ENCODE results near the gene HLF. TPM values are rescaled to one million over a fixed set of nuclear protein-coding genes. Genes with fewer than 3 reads are reported as not detected.

Gene HLF
- total RNA-seq, 5 donors from 2014 or later (not counting 1 experiment from before 2014, with no cell fraction given) = 0.55 to 5.2 (median 2.5) TPM

DNA sequence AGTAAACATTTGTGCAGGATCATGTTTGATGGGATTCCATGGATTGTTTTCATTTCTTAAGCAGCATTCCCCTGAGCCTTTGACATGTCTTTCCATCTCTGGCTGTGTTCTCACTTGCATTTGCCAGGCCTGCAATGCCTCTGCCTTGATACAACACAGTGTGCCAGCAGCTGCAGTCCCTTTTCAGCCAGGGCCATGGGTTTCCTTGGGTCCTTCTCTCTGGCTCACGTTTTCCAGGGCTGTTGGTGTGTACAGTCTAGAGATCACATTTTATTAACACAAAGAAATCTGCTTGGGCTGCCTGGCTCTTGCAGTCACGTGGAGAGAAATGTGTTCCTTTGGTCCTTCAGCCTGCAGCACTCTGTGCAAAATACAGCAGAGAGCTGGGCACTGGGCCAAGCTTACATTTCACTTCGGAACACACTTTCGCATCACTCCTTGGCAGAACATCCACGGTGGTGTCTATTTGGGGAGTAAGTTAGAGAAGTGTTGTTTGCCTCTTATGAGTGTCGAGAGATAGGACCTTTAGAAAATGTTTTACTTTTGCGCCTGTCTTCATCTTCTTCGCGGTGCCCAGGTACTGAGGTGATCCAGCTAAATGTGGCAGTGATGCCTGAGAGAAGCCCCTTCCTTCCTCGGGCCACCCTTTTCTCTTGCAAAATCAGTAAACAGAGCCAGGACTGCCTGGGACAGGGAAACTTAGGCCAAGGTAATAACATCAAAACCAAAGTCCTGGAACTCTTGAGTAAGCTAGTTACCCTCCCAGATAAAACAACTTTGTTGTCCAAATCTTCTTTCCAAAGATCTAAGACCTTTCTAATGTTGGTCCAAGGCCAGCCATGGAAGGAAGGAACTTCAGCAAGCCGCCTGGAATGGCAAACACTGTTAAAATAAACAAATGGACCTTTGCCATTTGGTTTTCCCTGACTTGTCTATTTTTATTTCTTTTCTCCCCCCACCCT lies 20.9 kb downstream of the HLF start:
- Histone ChIP-seq H3K9me3 (no peaks in the 10 kb centered on the region), H3K36me3 (ENCODE audit: control insufficient read depth in 2 of 2, extremely low read depth in 1 of 2, insufficient read depth in 1 of 2, low read length in 1 of 2) (no peaks in the 10 kb centered on the region), H3K4me1 (ENCODE audit: control insufficient read depth in 1 of 2, extremely low read depth in 1 of 2, insufficient read depth in 2 of 2, low read length in 2 of 2) (peaks cover 2 to 6% of the 10 kb centered on the region in 2 experiments), H3K27me3 (replicated peaks in 1 of 2; ENCODE audit: control insufficient read depth in 2 of 2, extremely low read depth in 1 of 2, insufficient read depth in 2 of 2, low read length in 1 of 2) (no peaks in the 10 kb centered on the region), H3K27ac (ENCODE audit: low read length) (no peak overlapping the region), H3K4me3 (ENCODE audit: control insufficient read depth in 1 of 2, extremely low read depth in 1 of 2, low read length in 1 of 2) (no peak overlapping the region)
- CTCF ChIA-PET = interaction anchor here in 1 of 2 donors (0.6 kb wide), 1 partner anchor 9 kb away, joined by 3 read pairs; no protein-coding TSS in a partner anchor
- Mint-ChIP-seq H3K9me3 (no peaks in the 10 kb centered on the region), H3K27ac (peak overlapping the region in 1 of 2 donors; percentile 43), H3K4me1 (peaks cover 0 to 17% (median 10%) of the 10 kb centered on the region in 3 donors), H3K27me3 (peaks cover 0 to 8% of the 10 kb centered on the region in 2 donors), H3K4me3 (no peak overlapping the region), H3K36me3 (no peaks in the 10 kb centered on the region)
- ATAC-seq (replicated peaks in 1 of 4) = no peak
- no peak for DNase-seq
- POLR2A ChIA-PET = interaction anchor here in 1 of 2 donors (0.6 kb wide), 1 partner anchor 420 kb away, joined by 3 read pairs; no protein-coding TSS in a partner anchor
- 83% methylated on average over 10 of the region's 11 CpGs for WGBS (ENCODE audit: insufficient coverage)

GRCh38 chr17:55286681-55287589 lies 22.2 kb downstream of the HLF start:
- Histone ChIP-seq H3K4me1 (ENCODE audit: control insufficient read depth in 1 of 2, extremely low read depth in 1 of 2, insufficient read depth in 2 of 2, low read length in 2 of 2) (peaks cover 2 to 6% of the 10 kb centered on the region in 2 experiments), H3K4me3 (ENCODE audit: control insufficient read depth in 1 of 2, extremely low read depth in 1 of 2, low read length in 1 of 2) (no peak overlapping the region), H3K36me3 (ENCODE audit: control insufficient read depth in 2 of 2, extremely low read depth in 1 of 2, insufficient read depth in 1 of 2, low read length in 1 of 2) (no peaks in the 10 kb centered on the region), H3K9me3 (no peaks in the 10 kb centered on the region), H3K27me3 (replicated peaks in 1 of 2; ENCODE audit: control insufficient read depth in 2 of 2, extremely low read depth in 1 of 2, insufficient read depth in 2 of 2, low read length in 1 of 2) (no peaks in the 10 kb centered on the region), H3K27ac (ENCODE audit: low read length) (no peak overlapping the region)
- DNase-seq (no peak), ATAC-seq (replicated peaks in 1 of 4) (no peak)
- Mint-ChIP-seq H3K36me3 (no peaks in the 10 kb centered on the region), H3K4me3 (no peak overlapping the region), H3K27me3 (peaks cover 0 to 3% of the 10 kb centered on the region in 2 donors), H3K9me3 (no peaks in the 10 kb centered on the region), H3K4me1 (peaks cover 0 to 17% (median 10%) of the 10 kb centered on the region in 3 donors), H3K27ac (no peak overlapping the region)
- POLR2A ChIA-PET = no interaction called here
- 43% methylated on average over 1 of the region's 3 CpGs for WGBS (ENCODE audit: insufficient coverage)
- CTCF ChIA-PET = interaction anchor here (0.6 kb wide), 2 partner anchors 7 to 68 kb away, joined by 3 read pairs; no protein-coding TSS in a partner anchor

DNA sequence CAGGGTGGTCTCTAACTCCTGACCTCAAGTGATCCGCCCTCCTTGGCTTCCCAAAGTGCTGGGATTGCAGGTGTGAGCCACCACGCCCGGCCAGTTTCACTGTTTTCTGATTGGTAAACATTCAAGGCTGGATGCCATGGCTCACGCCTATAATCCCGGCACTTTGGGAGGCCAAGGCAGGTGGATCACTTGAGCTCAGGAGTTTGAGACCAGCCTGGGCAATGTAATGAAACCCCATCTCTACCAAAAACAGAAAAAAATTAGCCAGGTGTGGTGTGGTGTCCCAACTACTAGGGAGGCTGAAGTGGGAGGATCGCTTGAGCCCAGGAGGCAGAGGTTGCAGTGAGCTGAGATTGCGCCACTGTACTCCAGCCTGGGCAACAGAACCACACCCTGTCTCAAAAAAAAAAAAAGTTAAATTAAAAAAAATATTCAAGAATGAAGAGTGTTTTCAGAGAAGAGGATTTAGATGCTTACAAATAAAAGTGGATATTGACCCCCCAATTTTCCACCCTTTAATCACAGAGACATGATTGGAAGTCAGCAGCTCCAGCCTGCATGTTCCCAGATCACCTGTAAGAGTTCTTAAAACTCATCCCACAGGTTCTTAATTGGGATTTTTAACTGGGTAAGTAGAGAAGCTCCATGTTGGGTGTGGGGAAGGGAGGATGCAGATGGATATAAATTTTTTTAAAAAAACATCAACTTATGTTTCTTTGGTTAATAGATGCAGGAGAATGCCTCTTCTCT lies 23.8 kb downstream of the HLF start:
- no peaks in the 10 kb centered on the region for H3K36me3 Mint-ChIP-seq
- H3K36me3 ChIP-seq (ENCODE audit: control insufficient read depth in 2 of 2, extremely low read depth in 1 of 2, insufficient read depth in 1 of 2, low read length in 1 of 2) = no peaks in the 10 kb centered on the region
- peaks cover 2 to 6% of the 10 kb centered on the region in 2 experiments for H3K4me1 ChIP-seq (ENCODE audit: control insufficient read depth in 1 of 2, extremely low read depth in 1 of 2, insufficient read depth in 2 of 2, low read length in 2 of 2)
- CTCF ChIA-PET = interaction anchor here (0.6 to 0.7 kb wide), 4 partner anchors 8 to 236 kb away, joined by 3 to 7 read pairs (median 3); no protein-coding TSS in a partner anchor
- no peak overlapping the region for H3K27ac Mint-ChIP-seq
- H3K4me3 Mint-ChIP-seq = no peak overlapping the region
- peaks cover 0 to 6% of the 10 kb centered on the region in 2 donors for H3K27me3 Mint-ChIP-seq
- no peak for ATAC-seq (replicated peaks in 1 of 4)
- 88% methylated on average over 4 of the region's 7 CpGs for WGBS (ENCODE audit: insufficient coverage)
- no peaks in the 10 kb centered on the region for H3K27me3 ChIP-seq (replicated peaks in 1 of 2; ENCODE audit: control insufficient read depth in 2 of 2, extremely low read depth in 1 of 2, insufficient read depth in 2 of 2, low read length in 1 of 2)
- H3K9me3 ChIP-seq = no peaks in the 10 kb centered on the region
- H3K4me1 Mint-ChIP-seq = peaks cover 0 to 13% (median 9%) of the 10 kb centered on the region in 3 donors
- no peak overlapping the region for H3K4me3 ChIP-seq (ENCODE audit: control insufficient read depth in 1 of 2, extremely low read depth in 1 of 2, low read length in 1 of 2)
- POLR2A ChIA-PET = no interaction called here
- no peak overlapping the region for H3K27ac ChIP-seq (ENCODE audit: low read length)
- no peaks in the 10 kb centered on the region for H3K9me3 Mint-ChIP-seq
- DNase-seq = no peak

GRCh38 chr17:55289106-55289446 lies 24.3 kb downstream of the HLF start:
- Mint-ChIP-seq H3K27ac (no peak overlapping the region), H3K4me1 (peaks cover 0 to 10% (median 5%) of the 10 kb centered on the region in 3 donors), H3K9me3 (no peaks in the 10 kb centered on the region), H3K4me3 (no peak overlapping the region), H3K27me3 (peaks cover 0 to 9% of the 10 kb centered on the region in 2 donors), H3K36me3 (no peaks in the 10 kb centered on the region)
- ChIA-PET CTCF (interaction anchor here in 1 of 2 donors (0.6 to 0.7 kb wide), 2 partner anchors 18 to 237 kb away, joined by 3 to 7 read pairs; no protein-coding TSS in a partner anchor), POLR2A (no interaction called here)
- DNase-seq = no peak
- Histone ChIP-seq H3K9me3 (no peaks in the 10 kb centered on the region), H3K4me1 (ENCODE audit: control insufficient read depth in 1 of 2, extremely low read depth in 1 of 2, insufficient read depth in 2 of 2, low read length in 2 of 2) (peaks cover 2 to 6% of the 10 kb centered on the region in 2 experiments), H3K4me3 (ENCODE audit: control insufficient read depth in 1 of 2, extremely low read depth in 1 of 2, low read length in 1 of 2) (no peak overlapping the region), H3K27me3 (replicated peaks in 1 of 2; ENCODE audit: control insufficient read depth in 2 of 2, extremely low read depth in 1 of 2, insufficient read depth in 2 of 2, low read length in 1 of 2) (no peaks in the 10 kb centered on the region), H3K36me3 (ENCODE audit: control insufficient read depth in 2 of 2, extremely low read depth in 1 of 2, insufficient read depth in 1 of 2, low read length in 1 of 2) (no peaks in the 10 kb centered on the region), H3K27ac (ENCODE audit: low read length) (no peak overlapping the region)
- no CpG with 5 or more reads among the region's 1 CpG for WGBS (ENCODE audit: insufficient coverage)
- no peak for ATAC-seq (replicated peaks in 1 of 4)

DNA sequence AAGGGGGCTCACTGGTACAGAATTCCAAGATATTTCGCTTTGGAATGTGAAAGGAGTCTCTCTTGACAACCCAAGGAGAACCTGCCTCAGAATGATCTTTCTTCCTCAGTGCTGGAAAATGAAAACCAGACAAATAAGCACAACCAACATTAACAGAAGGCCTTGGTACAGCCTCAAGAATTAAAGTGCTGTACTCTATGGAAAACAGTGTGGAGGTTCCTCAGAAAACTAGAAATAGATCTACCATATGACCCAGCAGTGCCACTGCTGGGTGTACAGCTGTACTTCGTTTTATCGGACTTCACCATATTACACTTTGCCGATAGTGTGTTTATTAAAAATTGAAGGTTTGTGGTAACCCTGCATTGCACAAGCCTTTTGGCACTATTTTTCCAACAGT lies 25.2 kb downstream of the HLF start:
- Histone ChIP-seq H3K27ac (ENCODE audit: low read length) (no peak overlapping the region), H3K4me3 (ENCODE audit: control insufficient read depth in 1 of 2, extremely low read depth in 1 of 2, low read length in 1 of 2) (no peak overlapping the region), H3K4me1 (ENCODE audit: control insufficient read depth in 1 of 2, extremely low read depth in 1 of 2, insufficient read depth in 2 of 2, low read length in 2 of 2) (no peaks in the 10 kb centered on the region), H3K36me3 (ENCODE audit: control insufficient read depth in 2 of 2, extremely low read depth in 1 of 2, insufficient read depth in 1 of 2, low read length in 1 of 2) (no peaks in the 10 kb centered on the region), H3K9me3 (no peaks in the 10 kb centered on the region), H3K27me3 (replicated peaks in 1 of 2; ENCODE audit: control insufficient read depth in 2 of 2, extremely low read depth in 1 of 2, insufficient read depth in 2 of 2, low read length in 1 of 2) (no peaks in the 10 kb centered on the region)
- Mint-ChIP-seq H3K27ac (no peak overlapping the region), H3K9me3 (no peaks in the 10 kb centered on the region), H3K27me3 (peaks cover 0 to 11% of the 10 kb centered on the region in 2 donors), H3K36me3 (no peaks in the 10 kb centered on the region), H3K4me3 (no peak overlapping the region), H3K4me1 (peaks cover 0 to 2% (median 0%) of the 10 kb centered on the region in 3 donors)
- POLR2A ChIA-PET = no interaction called here
- ATAC-seq (replicated peaks in 1 of 4) = no peak
- DNase-seq = no peak
- no CpG with 5 or more reads among the region's 4 CpGs for WGBS (ENCODE audit: insufficient coverage)
- CTCF ChIA-PET = no interaction called here
